ENCODE data around the gene HOXD13. TPM values are rescaled to one million over a fixed set of nuclear protein-coding genes. Genes with fewer than 3 reads are reported as not detected.

The HOXD13 gene
- total and polyA plus RNA-seq, 2 donors (not counting 3 experiments of a cell fraction or from before 2014, with no cell fraction given), result not detected

GRCh38 chr2:176128172-176128981, 35.9 kb downstream of the HOXD13 start:
- CTCF ChIA-PET, result interaction anchor here (0.6 to 10.1 kb wide), 18 partner anchors 8 to 1637 kb away, joined by 3 to 458 read pairs (median 19); no protein-coding TSS in a partner anchor
- intact Hi-C loops (cut with micrococcal nuclease), result loop anchor here (5.0 kb wide), 2 partner anchors 929 to 1629 kb away; no protein-coding TSS in a partner anchor
- Histone ChIP-seq H3K4me2 (ENCODE audit: insufficient read depth, low read length) (peak overlapping the region; percentile 42), H3K9me1 (replicated peaks; ENCODE audit: control insufficient read depth, extremely low read depth, insufficient read depth, low read length) (no peaks in the 10 kb centered on the region), H4K20me1 (replicated peaks; ENCODE audit: control insufficient read depth, extremely low read depth, insufficient read depth, low read length) (no peaks in the 10 kb centered on the region), H3K9me3 (replicated peaks; ENCODE audit: control insufficient read depth, insufficient read depth, low read length) (no peaks in the 10 kb centered on the region), H3K36me3 (ENCODE audit: control insufficient read depth in 2 of 2, extremely low read depth in 1 of 2, insufficient read depth in 2 of 2, low read length in 2 of 2) (no peaks in the 10 kb centered on the region), H2AFZ (ENCODE audit: low read depth, low read length) (peak overlapping the region; percentile 85), H3K9ac (replicated peaks; ENCODE audit: extremely low read depth, insufficient read depth, low read length) (peak overlapping the region; percentile 7), H3K79me2 (ENCODE audit: control insufficient read depth, insufficient read depth, low read length) (peaks cover 17% of the 10 kb centered on the region), H3K27ac (ENCODE audit: insufficient read depth, low read depth, low read length) (peak overlapping the region; percentile 23), H3K27me3 (ENCODE audit: control insufficient read depth in 2 of 2, insufficient read depth in 2 of 2, low read length in 2 of 2) (peaks cover 5% of the 10 kb centered on the region in 2 experiments), H3K4me3 (replicated peaks in 1 of 3; ENCODE audit: insufficient read depth in 1 of 3, low read depth in 1 of 3, low read length in 3 of 3) (peak overlapping the region; percentile 2 to 56 (median 43)), H3K4me1 (ENCODE audit: control insufficient read depth, extremely low read depth, insufficient read depth, low read length) (peaks cover 35% of the 10 kb centered on the region)
- DNase-seq (ENCODE audit: low read depth, low spot score) (peak; percentile 53), FAIRE-seq (peak; percentile 74)
- BruUV-seq (replicated peaks), result no TSS peak
- dilution Hi-C loops (cut with MboI; ENCODE audit: extremely low pct_ligation_motif_present, low sequenced_read_pairs), result loop anchor here (25.0 kb wide), 1 partner anchor 509 kb away; no protein-coding TSS in a partner anchor
- POLR2A ChIA-PET, result no interaction called here
- TF ChIP-seq POLR2AphosphoS5 (IDR thresholded peaks at IDR 0.05; ENCODE audit: insufficient read depth, low read depth, low read length) (no peak), JUN (IDR thresholded peaks at IDR 0.05; ENCODE audit: borderline replicate concordance, insufficient read depth, insufficient read length, low read depth) (no peak), FOS (IDR thresholded peaks at IDR 0.05; ENCODE audit: borderline replicate concordance, insufficient read depth, low read length) (no peak), POLR2A (IDR thresholded peaks at IDR 0.05; ENCODE audit: low read depth, low read length) (no peak), EZH2 (IDR thresholded peaks at IDR 0.05; ENCODE audit: borderline replicate concordance, low read depth, low read length, severe bottlenecking) (no peak), MAX (IDR thresholded peaks at IDR 0.05; ENCODE audit: insufficient read depth, insufficient read length) (no peak), GATA2 (IDR thresholded peaks at IDR 0.05; ENCODE audit: insufficient read depth, insufficient read length, low read depth, low read length) (no peak), CTCF (IDR thresholded peaks at IDR 0.05; ENCODE audit: extremely low read depth in 1 of 2, insufficient read depth in 1 of 2, low read depth in 1 of 2, low read length in 2 of 2) (no peak), MYC (IDR thresholded peaks at IDR 0.05; ENCODE audit: low read depth, low read length) (no peak)
